Stimulated activated memory B cell treated with anti-CD40 and anti-IgM and Interleukin-4, amounts not matched to agents 10 μg/mL and 1 μg/mL and 100 μg/mL, for 72 hours (primary cell): ENCODE results near the gene DHX40.
"Not testable (repeated sequence)": the region's sequence is repeated elsewhere in the genome, so short reads cannot be mapped to it uniquely, and the experiment has no call there.

ENCODE experiments used
- ATAC-seq: fragments of 150-1000 bp; cut with Tn5 transposase; 2 replicates; pipeline ENCODE4 v1.10.0; 2021
- H3K27ac Mint-ChIP-seq: one replicate; pipeline ENCODE4 v1.8.0; 2022; ENCODE audit warnings: mild to moderate bottlenecking, mixed read lengths
- H3K27me3 Mint-ChIP-seq: one replicate; pipeline ENCODE4 v1.8.0; 2022; ENCODE audit warnings: mixed read lengths
- H3K36me3 Mint-ChIP-seq: one replicate; pipeline ENCODE4 v1.8.0; 2022; ENCODE audit warnings: mixed read lengths
- H3K4me1 Mint-ChIP-seq: one replicate; pipeline ENCODE4 v1.8.0; 2022; ENCODE audit warnings: mixed read lengths
- H3K4me3 Mint-ChIP-seq: one replicate; pipeline ENCODE4 v1.8.0; 2022; ENCODE audit warnings: mild to moderate bottlenecking, moderate library complexity, mixed read lengths
- H3K9me3 Mint-ChIP-seq: one replicate; pipeline ENCODE4 v1.8.0; 2022; ENCODE audit warnings: mixed read lengths

Gene DHX40

DNA sequence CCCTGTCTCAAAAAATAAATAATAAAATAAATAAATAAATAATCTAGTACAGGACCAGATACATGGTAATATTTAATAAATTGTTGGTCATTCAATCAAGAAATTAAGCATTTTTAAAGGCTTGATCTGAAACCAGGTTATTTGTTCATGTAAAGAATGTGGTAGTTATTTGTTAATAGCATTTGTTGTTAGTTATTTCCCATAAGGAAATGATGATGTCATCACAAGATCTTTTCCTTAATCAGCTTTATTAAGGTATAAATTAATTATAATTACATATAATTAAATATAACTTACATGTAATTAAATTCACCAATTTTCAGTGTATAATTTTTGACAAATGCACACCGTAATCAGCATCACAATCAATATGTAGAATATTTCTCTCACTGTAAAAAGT is 19.5 kb upstream of the DHX40 start:
- Mint-ChIP-seq H3K4me3 (no peak overlapping the region), H3K27me3 (peaks cover 11% of the 10 kb centered on the region), H3K4me1 (no peaks in the 10 kb centered on the region), H3K36me3 (no peaks in the 10 kb centered on the region), H3K9me3 (no peaks in the 10 kb centered on the region), H3K27ac (no peak overlapping the region)
- no peak for ATAC-seq

GRCh38 chr17:59547131-59547915 is 18.1 kb upstream of the DHX40 start:
- Mint-ChIP-seq H3K4me3 (no peak overlapping the region), H3K27me3 (peaks cover under 1% of the 10 kb centered on the region), H3K36me3 (no peaks in the 10 kb centered on the region), H3K9me3 (no peaks in the 10 kb centered on the region), H3K27ac (no peak overlapping the region), H3K4me1 (no peaks in the 10 kb centered on the region)
- ATAC-seq, result no peak

DNA sequence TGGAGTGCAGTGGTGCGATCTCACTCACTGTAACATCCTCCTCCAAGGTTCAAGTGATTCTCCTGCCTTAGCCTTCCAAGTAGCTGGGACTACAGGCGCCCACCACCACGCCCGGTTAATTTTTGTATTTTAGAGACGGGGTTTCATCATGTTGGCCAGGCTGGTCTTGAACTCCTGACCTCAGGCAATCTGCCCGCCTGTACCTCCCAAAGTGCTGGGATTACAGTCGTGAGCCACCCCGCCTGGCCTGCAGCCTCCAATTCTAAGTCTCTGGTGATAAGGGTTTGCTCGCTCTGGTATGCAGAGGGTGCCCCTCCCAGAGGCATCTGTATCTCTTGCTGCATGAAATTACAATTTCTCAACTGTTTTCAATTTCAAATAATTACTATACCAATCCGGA is 16.4 kb upstream of the DHX40 start:
- ATAC-seq, H3K36me3 Mint-ChIP-seq, H3K9me3 Mint-ChIP-seq, H3K4me3 Mint-ChIP-seq, H3K27ac Mint-ChIP-seq, H3K27me3 Mint-ChIP-seq, H3K4me1 Mint-ChIP-seq: not testable (repeated sequence)

DNA sequence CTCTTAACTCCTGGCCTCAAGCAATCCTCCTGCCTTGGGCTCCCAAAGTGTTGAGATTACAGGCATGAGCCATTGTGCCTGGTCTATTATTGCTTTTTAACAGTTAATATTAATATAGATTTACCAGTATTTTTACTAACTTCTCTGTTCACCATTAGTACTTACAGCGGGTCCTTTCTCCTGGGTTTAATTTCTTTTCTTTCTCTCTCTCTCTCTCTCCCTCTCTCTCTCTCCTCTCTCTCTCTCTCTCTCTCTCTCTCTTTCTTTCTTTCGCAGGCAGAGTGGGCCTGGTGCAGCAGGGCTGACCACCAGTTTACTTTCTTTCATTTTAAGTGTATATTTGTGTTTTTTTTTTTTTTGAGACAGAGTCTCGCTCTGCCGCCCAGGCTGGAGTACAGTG is 14.7 kb upstream of the DHX40 start:
- Mint-ChIP-seq H3K9me3 (no peaks in the 10 kb centered on the region), H3K27me3 (no peaks in the 10 kb centered on the region), H3K27ac (no peak overlapping the region), H3K4me1 (no peaks in the 10 kb centered on the region), H3K4me3 (no peak overlapping the region), H3K36me3 (no peaks in the 10 kb centered on the region)
- no peak for ATAC-seq

- ATAC-seq, result no peak
- H3K36me3 Mint-ChIP-seq, result no peaks in the 10 kb centered on the region
- H3K27ac Mint-ChIP-seq, result no peak overlapping the region
- H3K4me3 Mint-ChIP-seq, result no peak overlapping the region
- H3K27me3 Mint-ChIP-seq, result no peaks in the 10 kb centered on the region
- no peaks in the 10 kb centered on the region for H3K4me1 Mint-ChIP-seq
- H3K9me3 Mint-ChIP-seq, result no peaks in the 10 kb centered on the region
These were observed 7.4 kb upstream of the DHX40 start for GRCh38 chr17:59558039-59558438.

DNA sequence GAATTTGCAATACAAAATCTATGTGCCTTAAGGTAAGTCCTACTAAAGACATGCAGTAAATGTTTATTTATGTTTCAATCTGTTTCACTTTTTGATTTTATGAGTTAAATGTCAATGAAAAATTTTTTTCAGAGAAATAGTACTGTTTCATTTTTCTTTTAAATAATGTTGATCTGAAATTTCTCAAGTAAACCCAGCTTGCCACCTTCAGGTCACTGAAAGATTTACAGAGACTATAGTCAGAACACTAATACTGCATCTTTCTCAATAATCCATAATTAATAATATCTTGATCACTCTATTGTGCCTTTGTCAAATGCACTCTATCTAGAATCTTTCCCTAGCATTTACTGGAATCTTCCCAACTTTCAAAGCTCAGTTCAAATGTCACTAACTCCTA is 6.5 kb upstream of the DHX40 start:
- Mint-ChIP-seq H3K4me1 (no peaks in the 10 kb centered on the region), H3K36me3 (no peaks in the 10 kb centered on the region), H3K4me3 (no peak overlapping the region), H3K27me3 (no peaks in the 10 kb centered on the region), H3K27ac (no peak overlapping the region), H3K9me3 (no peaks in the 10 kb centered on the region)
- no peak for ATAC-seq

DNA sequence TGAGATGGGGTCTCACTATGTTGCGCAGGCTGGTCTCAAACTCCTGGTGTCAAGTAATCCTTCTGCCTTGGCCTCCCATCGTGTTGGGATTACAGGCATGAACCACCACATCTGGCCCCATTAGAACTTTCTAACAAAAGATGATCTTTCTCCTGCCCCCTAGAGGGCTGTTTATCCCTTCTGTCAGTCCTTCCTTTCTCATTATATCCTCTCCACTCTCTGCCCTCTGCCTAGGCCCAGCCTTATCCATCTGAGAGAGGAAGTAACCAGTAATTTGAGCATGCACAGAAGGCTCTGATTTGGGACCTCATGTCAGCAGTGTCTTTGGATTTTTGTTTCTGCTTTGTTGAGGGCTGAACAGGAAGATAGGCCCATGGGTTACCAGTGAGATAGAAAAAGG is 4.4 kb upstream of the DHX40 start:
- Mint-ChIP-seq H3K27me3 (no peaks in the 10 kb centered on the region), H3K9me3 (no peaks in the 10 kb centered on the region), H3K36me3 (peaks cover 4% of the 10 kb centered on the region), H3K27ac (no peak overlapping the region), H3K4me1 (peaks cover 10% of the 10 kb centered on the region), H3K4me3 (no peak overlapping the region)
- ATAC-seq, result no peak

GRCh38 chr17:59565959-59566324 is 532 bp downstream of the DHX40 start:
- H3K4me1 Mint-ChIP-seq, result peaks cover 24% of the 10 kb centered on the region
- H3K27ac Mint-ChIP-seq, result peak overlapping the region; percentile 99

DNA sequence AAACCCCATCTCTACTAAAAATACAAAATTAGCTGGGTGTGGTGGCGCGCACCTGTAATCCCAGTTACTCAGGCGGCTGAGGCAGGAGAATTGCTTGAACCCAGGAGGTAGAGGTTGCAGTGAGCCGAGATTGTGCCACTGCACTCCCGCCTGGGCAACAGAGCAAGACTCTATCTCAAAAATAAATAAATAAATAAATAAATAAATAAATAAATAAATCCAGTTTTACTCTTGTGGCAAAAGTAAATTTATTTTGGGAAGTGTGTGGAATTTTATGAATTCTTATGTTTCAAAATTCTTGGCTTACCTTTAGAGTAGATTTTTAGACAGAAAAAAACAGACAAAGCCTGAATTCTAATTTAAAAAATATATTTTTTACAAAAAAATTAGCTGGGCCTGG is 3.7 kb downstream of the DHX40 start:
- not testable (repeated sequence) for H3K4me3 Mint-ChIP-seq, H3K27me3 Mint-ChIP-seq, H3K9me3 Mint-ChIP-seq, H3K27ac Mint-ChIP-seq, ATAC-seq
- Mint-ChIP-seq H3K36me3 (peaks cover 24% of the 10 kb centered on the region), H3K4me1 (peaks cover 37% of the 10 kb centered on the region)

More at GRCh38 chr17:59565959-59566324, 532 bp downstream of the DHX40 start:
- Mint-ChIP-seq H3K36me3 (peaks cover 9% of the 10 kb centered on the region), H3K27me3 (no peaks in the 10 kb centered on the region), H3K4me3 (peak overlapping the region; percentile 100), H3K9me3 (no peaks in the 10 kb centered on the region)
- peak; percentile 76 for ATAC-seq

GRCh38 chr17:59572301-59572924 is 7.0 kb downstream of the DHX40 start:
- Mint-ChIP-seq H3K4me3 (no peak overlapping the region), H3K36me3 (peaks cover 20% of the 10 kb centered on the region), H3K27ac (peak overlapping the region; percentile 34), H3K27me3 (no peaks in the 10 kb centered on the region), H3K9me3 (no peaks in the 10 kb centered on the region), H3K4me1 (peaks cover 13% of the 10 kb centered on the region)
- no peak for ATAC-seq

- H3K4me3 Mint-ChIP-seq, ATAC-seq, H3K27ac Mint-ChIP-seq, H3K4me1 Mint-ChIP-seq, H3K27me3 Mint-ChIP-seq, H3K9me3 Mint-ChIP-seq, H3K36me3 Mint-ChIP-seq: not testable (repeated sequence)
These were observed 18.8 kb downstream of the DHX40 start for GRCh38 chr17:59584168-59584567.

DNA sequence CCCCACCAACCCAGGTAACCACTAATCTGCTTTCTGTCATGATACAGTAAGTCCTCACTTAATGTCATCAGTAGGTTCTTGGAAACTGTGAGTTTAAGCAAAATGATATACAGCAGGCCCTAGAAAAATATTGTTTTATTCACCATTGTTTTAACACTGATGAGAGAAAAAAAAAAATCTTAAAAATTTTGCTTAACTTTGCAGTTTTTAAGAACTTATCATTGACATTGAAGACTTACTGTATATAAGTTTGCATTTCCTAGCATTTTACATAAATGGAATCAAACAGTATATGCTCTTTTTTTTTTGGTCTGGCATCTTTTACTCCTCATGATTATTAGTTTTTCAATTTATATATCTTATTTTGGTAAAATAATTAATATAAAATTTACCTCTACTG is 34.8 kb downstream of the DHX40 start:
- H3K27me3 Mint-ChIP-seq, result no peaks in the 10 kb centered on the region
- H3K9me3 Mint-ChIP-seq, result no peaks in the 10 kb centered on the region
- no peak overlapping the region for H3K27ac Mint-ChIP-seq
- peaks cover 52% of the 10 kb centered on the region for H3K36me3 Mint-ChIP-seq
- no peak overlapping the region for H3K4me3 Mint-ChIP-seq
- ATAC-seq, result no peak
- H3K4me1 Mint-ChIP-seq, result peaks cover 9% of the 10 kb centered on the region

GRCh38 chr17:59601130-59601529 is 35.7 kb downstream of the DHX40 start:
- peaks cover 9% of the 10 kb centered on the region for H3K4me1 Mint-ChIP-seq
- no peak overlapping the region for H3K27ac Mint-ChIP-seq
- H3K36me3 Mint-ChIP-seq, result peaks cover 61% of the 10 kb centered on the region
- H3K27me3 Mint-ChIP-seq, result no peaks in the 10 kb centered on the region
- peak; percentile 43 for ATAC-seq
- H3K4me3 Mint-ChIP-seq, result no peak overlapping the region
- H3K9me3 Mint-ChIP-seq, result no peaks in the 10 kb centered on the region

GRCh38 chr17:59607061-59607460 is 41.7 kb downstream of the DHX40 start:
- no peak overlapping the region for H3K4me3 Mint-ChIP-seq
- H3K27ac Mint-ChIP-seq, result no peak overlapping the region
- ATAC-seq, result no peak
- H3K4me1 Mint-ChIP-seq, result no peaks in the 10 kb centered on the region
- peaks cover 73% of the 10 kb centered on the region for H3K36me3 Mint-ChIP-seq
- no peaks in the 10 kb centered on the region for H3K27me3 Mint-ChIP-seq
- no peaks in the 10 kb centered on the region for H3K9me3 Mint-ChIP-seq

DNA sequence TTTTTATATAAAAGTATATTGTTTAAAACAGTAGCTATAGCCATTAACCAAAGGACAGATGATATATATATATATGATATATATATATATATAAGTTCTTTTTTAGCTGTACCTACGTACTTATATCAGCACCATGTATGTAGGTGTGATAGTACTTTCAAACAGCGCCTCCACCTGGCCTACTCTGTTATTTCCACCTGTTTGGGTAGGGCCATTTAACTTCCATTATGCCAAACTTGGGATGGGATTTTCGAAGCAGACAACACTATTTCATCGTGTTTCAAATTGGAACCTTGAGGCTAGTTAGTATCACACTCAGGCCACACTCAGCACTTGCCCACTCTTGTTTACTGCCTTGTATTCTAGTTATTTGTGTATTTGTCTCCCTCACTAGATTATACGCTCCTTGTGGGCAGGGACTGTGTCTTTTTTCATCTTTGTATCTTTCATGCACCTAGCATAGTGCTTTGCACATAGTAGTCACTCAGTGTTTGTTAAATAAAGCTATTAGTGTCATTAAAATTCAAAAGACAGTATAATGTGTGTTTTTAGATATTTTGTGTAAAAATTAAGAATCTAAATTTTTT is 42.5 kb downstream of the DHX40 start:
- ATAC-seq, result no peak
- Mint-ChIP-seq H3K4me1 (no peaks in the 10 kb centered on the region), H3K36me3 (peaks cover 65% of the 10 kb centered on the region), H3K27me3 (no peaks in the 10 kb centered on the region), H3K27ac (no peak overlapping the region), H3K4me3 (no peak overlapping the region), H3K9me3 (no peaks in the 10 kb centered on the region)

DNA sequence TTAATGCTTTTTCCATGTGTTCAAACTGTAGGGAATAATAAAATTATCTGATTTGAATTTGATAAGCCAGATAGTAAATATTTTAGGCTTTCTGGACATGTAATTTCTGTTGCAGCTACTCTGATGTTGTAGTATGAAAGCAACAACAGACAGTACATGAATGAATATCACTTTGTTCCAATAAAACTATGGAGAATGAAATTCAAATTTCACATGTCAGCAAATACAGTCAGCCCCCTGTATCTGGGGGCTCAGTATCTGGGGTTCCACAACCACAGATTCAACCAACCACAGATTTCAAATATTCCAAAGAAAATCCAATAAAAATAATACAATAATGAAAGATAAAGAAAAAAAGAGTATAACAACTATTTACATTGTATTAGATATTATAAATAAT is 46.1 kb downstream of the DHX40 start:
- ATAC-seq, result no peak
- no peak overlapping the region for H3K4me3 Mint-ChIP-seq
- no peaks in the 10 kb centered on the region for H3K27me3 Mint-ChIP-seq
- H3K36me3 Mint-ChIP-seq, result peaks cover 29% of the 10 kb centered on the region
- H3K27ac Mint-ChIP-seq, result no peak overlapping the region
- no peaks in the 10 kb centered on the region for H3K9me3 Mint-ChIP-seq
- no peaks in the 10 kb centered on the region for H3K4me1 Mint-ChIP-seq
